Stimulated activated CD4-positive, alpha-beta T cell treated with anti-CD3 and anti-CD28 coated beads, Interleukin-1b, Interleukin-23, amount 100 ng/mL, for 24 hours (primary cell): ENCODE results near the gene PLXDC2.
"Not testable (repeated sequence)": the region's sequence is repeated elsewhere in the genome, so short reads cannot be mapped to it uniquely, and the experiment has no call there.

Experiments
- DNase-seq, 4 experiments: peaks; one replicate each; pipeline ENCODE4 v3.0.0-alpha.2; 2020; ENCODE audit warnings: low read depth in 4 of 4, low spot score in 1 of 4

Gene PLXDC2

GRCh38 chr10:19816411-19817230 lies at the start of gene PLXDC2:
PLXDC2 (plus strand) TSS chr10:19816432.
- no peak for DNase-seq

GRCh38 chr10:19767876-19768275 lies 48.4 kb upstream of the PLXDC2 start:
- DNase-seq, result no peak

GRCh38 chr10:19769826-19770225 lies 46.4 kb upstream of the PLXDC2 start:
- not testable (repeated sequence) for DNase-seq

- DNase-seq, result no peak
Measured at GRCh38 chr10:19772972-19773371, 43.3 kb upstream of the PLXDC2 start.

- no peak for DNase-seq
Measured at GRCh38 chr10:19775296-19775695, 40.9 kb upstream of the PLXDC2 start.

GRCh38 chr10:19777806-19778205 lies 38.4 kb upstream of the PLXDC2 start:
- DNase-seq, result no peak

- DNase-seq, result no peak
Measured at GRCh38 chr10:19778996-19779395, 37.2 kb upstream of the PLXDC2 start.

- no peak for DNase-seq
Measured at GRCh38 chr10:19782430-19783089, 33.7 kb upstream of the PLXDC2 start.

- DNase-seq, result no peak
Measured at GRCh38 chr10:19783721-19784120, 32.5 kb upstream of the PLXDC2 start.

- no peak for DNase-seq
Measured at GRCh38 chr10:19785366-19785765, 30.9 kb upstream of the PLXDC2 start.

GRCh38 chr10:19788075-19788686 lies 28.1 kb upstream of the PLXDC2 start:
- DNase-seq, result no peak

GRCh38 chr10:19788902-19789301 lies 27.3 kb upstream of the PLXDC2 start:
- DNase-seq, result no peak

GRCh38 chr10:19789607-19790006 lies 26.6 kb upstream of the PLXDC2 start:
- no peak for DNase-seq

GRCh38 chr10:19791032-19791431 lies 25.2 kb upstream of the PLXDC2 start:
- DNase-seq, result no peak

- no peak for DNase-seq
Measured at GRCh38 chr10:19795684-19796083, 20.5 kb upstream of the PLXDC2 start.

- DNase-seq, result no peak
Measured at GRCh38 chr10:19800161-19800560, 16.1 kb upstream of the PLXDC2 start.

GRCh38 chr10:19801369-19801768 lies 14.9 kb upstream of the PLXDC2 start:
- DNase-seq, result no peak

GRCh38 chr10:19803676-19804075 lies 12.6 kb upstream of the PLXDC2 start:
- DNase-seq, result no peak

- DNase-seq, result no peak
Measured at GRCh38 chr10:19809481-19809880, 6.8 kb upstream of the PLXDC2 start.

- DNase-seq, result no peak
Measured at GRCh38 chr10:19811540-19811939, 4.7 kb upstream of the PLXDC2 start.

- no peak for DNase-seq
Measured at GRCh38 chr10:19812976-19813375, 3.3 kb upstream of the PLXDC2 start.

GRCh38 chr10:19815036-19815730 lies 1.0 kb upstream of the PLXDC2 start:
- DNase-seq, result no peak
